ENCODE results near the gene C16orf95. TPM values are rescaled to one million over a fixed set of nuclear protein-coding genes. Genes with fewer than 3 reads are reported as not detected.

The C16orf95 gene
- total RNA-seq, 2 donors from 2014 or later: 0.91 to 8.0 TPM

GRCh38 chr16:87351320-87351698, 34.1 kb upstream of the C16orf95 start:
- no peaks in the 10 kb centered on the region for H3K9me3 ChIP-seq
- H3K4me1 ChIP-seq (replicated peaks): no peaks in the 10 kb centered on the region
- no peaks in the 10 kb centered on the region for H3K27me3 ChIP-seq (replicated peaks; ENCODE audit: insufficient read depth)
- intact Hi-C loops (cut with DNase I): no loop called here
- no peak overlapping the region for H3K27ac ChIP-seq
- DNase-seq (ENCODE audit: low spot score): no peak
- no peak overlapping the region for H3K4me3 ChIP-seq
- 63% methylated on average over 9 of the region's 9 CpGs for WGBS
- TF ChIP-seq CTCF (IDR thresholded peaks at IDR 0.05): no peak
- peaks cover 0 to 4% of the 10 kb centered on the region in 2 donors for H3K36me3 ChIP-seq

GRCh38 chr16:87350681-87351319, 33.6 kb upstream of the C16orf95 start:
- intact Hi-C loops (cut with DNase I): no loop called here
- Histone ChIP-seq H3K4me3 (no peak overlapping the region), H3K27me3 (replicated peaks; ENCODE audit: insufficient read depth) (no peaks in the 10 kb centered on the region), H3K4me1 (replicated peaks) (no peaks in the 10 kb centered on the region), H3K9me3 (no peaks in the 10 kb centered on the region), H3K36me3 (peaks cover 0 to 4% of the 10 kb centered on the region in 2 donors), H3K27ac (no peak overlapping the region)
- TF ChIP-seq POLR2AphosphoS5 (IDR thresholded peaks at IDR 0.05) (no peak), CTCF (IDR thresholded peaks at IDR 0.05) (no peak), POLR2A (IDR thresholded peaks at IDR 0.05) (no peak)
- DNase-seq (ENCODE audit: low spot score): no peak
- WGBS: 65% methylated on average over 23 of the region's 23 CpGs

- Histone ChIP-seq H3K4me1 (replicated peaks) (no peaks in the 10 kb centered on the region), H3K27ac (no peak overlapping the region), H3K27me3 (replicated peaks; ENCODE audit: insufficient read depth) (no peaks in the 10 kb centered on the region), H3K4me3 (no peak overlapping the region), H3K9me3 (no peaks in the 10 kb centered on the region), H3K36me3 (peaks cover 0 to 4% of the 10 kb centered on the region in 2 donors)
- TF ChIP-seq POLR2AphosphoS5 (IDR thresholded peaks at IDR 0.05): no peak
- no peak for TF ChIP-seq POLR2A (IDR thresholded peaks at IDR 0.05)
- TF ChIP-seq CTCF (IDR thresholded peaks at IDR 0.05): no peak
- 91% methylated on average over 8 of the region's 8 CpGs for WGBS
- intact Hi-C loops (cut with DNase I): no loop called here
- DNase-seq (ENCODE audit: low spot score): no peak
Observed at GRCh38 chr16:87350031-87350430, 32.8 kb upstream of the C16orf95 start.

- Histone ChIP-seq H3K4me3 (no peak overlapping the region), H3K4me1 (replicated peaks) (no peaks in the 10 kb centered on the region), H3K9me3 (no peaks in the 10 kb centered on the region), H3K27ac (no peak overlapping the region), H3K36me3 (peaks cover 0 to 3% of the 10 kb centered on the region in 2 donors), H3K27me3 (replicated peaks; ENCODE audit: insufficient read depth) (no peaks in the 10 kb centered on the region)
- TF ChIP-seq POLR2AphosphoS5 (IDR thresholded peaks at IDR 0.05) (no peak), CTCF (IDR thresholded peaks at IDR 0.05) (no peak), POLR2A (IDR thresholded peaks at IDR 0.05) (no peak)
- 91% methylated on average over 13 of the region's 13 CpGs for WGBS
- intact Hi-C loops (cut with DNase I): no loop called here
- no peak for DNase-seq (ENCODE audit: low spot score)
Observed at GRCh38 chr16:87348616-87349157, 31.5 kb upstream of the C16orf95 start.

GRCh38 chr16:87347932-87348615, 30.9 kb upstream of the C16orf95 start:
- TF ChIP-seq POLR2AphosphoS5 (IDR thresholded peaks at IDR 0.05) (no peak), CTCF (IDR thresholded peaks at IDR 0.05) (no peak), POLR2A (IDR thresholded peaks at IDR 0.05) (no peak)
- 97% methylated on average over 13 of the region's 13 CpGs for WGBS

More at GRCh38 chr16:87347932-87348615, 30.9 kb upstream of the C16orf95 start:
- H3K4me3 ChIP-seq: no peak overlapping the region
- no peaks in the 10 kb centered on the region for H3K27me3 ChIP-seq (replicated peaks; ENCODE audit: insufficient read depth)
- H3K9me3 ChIP-seq: no peaks in the 10 kb centered on the region
- intact Hi-C loops (cut with DNase I): no loop called here
- H3K36me3 ChIP-seq: no peaks in the 10 kb centered on the region
- H3K27ac ChIP-seq: no peak overlapping the region
- no peak for DNase-seq (ENCODE audit: low spot score)
- no peaks in the 10 kb centered on the region for H3K4me1 ChIP-seq (replicated peaks)

All from prostate gland (tissue), 2 donors.